ENCODE measurements around the gene AMER3.

- TF ChIP-seq CTCF (IDR thresholded peaks at IDR 0.05; ENCODE audit: poor library complexity): no peak
- TF ChIP-seq EZH2 (IDR thresholded peaks at IDR 0.05; ENCODE audit: borderline replicate concordance): no peak
Measured at GRCh38 chr2:130806370-130806769, 51.0 kb downstream of the AMER3 start.

Measured in hepatocyte (in vitro differentiated cells).